HS-5 (cell line): ENCODE results near the gene SLC9A8.

Experiments
- DNase-seq: peaks from one replicate; pipeline ENCODE4 v3.0.0-alpha.2; 2012; ENCODE audit warnings: low read depth

The SLC9A8 gene

GRCh38 chr20:49918446-49918845 is 105.8 kb downstream of the SLC9A8 start:
- DNase-seq = no peak

GRCh38 chr20:49919009-49919408 is 106.4 kb downstream of the SLC9A8 start:
- DNase-seq = no peak

GRCh38 chr20:49919461-49919860 is 106.8 kb downstream of the SLC9A8 start:
- DNase-seq = no peak

GRCh38 chr20:49924247-49924646 is 111.6 kb downstream of the SLC9A8 start:
- DNase-seq = no peak

GRCh38 chr20:49925901-49926454 is 113.3 kb downstream of the SLC9A8 start:
- DNase-seq = no peak

- peak; percentile 94 for DNase-seq
These were observed 115.9 kb downstream of the SLC9A8 start for GRCh38 chr20:49928411-49929141.

- DNase-seq = no peak
These were observed 116.5 kb downstream of the SLC9A8 start for GRCh38 chr20:49929142-49929494.

- no peak for DNase-seq
These were observed 123.1 kb downstream of the SLC9A8 start for GRCh38 chr20:49935746-49936152.

GRCh38 chr20:49936153-49937026 is 123.8 kb downstream of the SLC9A8 start, which contains the start of gene RNF114:
TSS of gene RNF114 (plus strand) at chr20:49936397. CDS start at chr20:49936413, 16 bp downstream.
- DNase-seq = peak; percentile 97

- DNase-seq = no peak
These were observed 124.7 kb downstream of the SLC9A8 start for GRCh38 chr20:49937027-49937929.

GRCh38 chr20:49938173-49939163 is 125.8 kb downstream of the SLC9A8 start:
- DNase-seq = no peak

- no peak for DNase-seq
These were observed 128.8 kb downstream of the SLC9A8 start for GRCh38 chr20:49941456-49941855.
